NCI-H524 treated with DMSO at 0.1 percent for 48 hours (cell line): ENCODE data around the gene HNRNPC.
"Not testable (repeated sequence)": the region's sequence is repeated elsewhere in the genome, so short reads cannot be mapped to it uniquely, and the experiment has no call there.

Source experiments
- DNase-seq: peaks from one replicate; lab custom pipeline; 2025; lab: John Stamatoyannopoulos, UW

The HNRNPC gene

DNA sequence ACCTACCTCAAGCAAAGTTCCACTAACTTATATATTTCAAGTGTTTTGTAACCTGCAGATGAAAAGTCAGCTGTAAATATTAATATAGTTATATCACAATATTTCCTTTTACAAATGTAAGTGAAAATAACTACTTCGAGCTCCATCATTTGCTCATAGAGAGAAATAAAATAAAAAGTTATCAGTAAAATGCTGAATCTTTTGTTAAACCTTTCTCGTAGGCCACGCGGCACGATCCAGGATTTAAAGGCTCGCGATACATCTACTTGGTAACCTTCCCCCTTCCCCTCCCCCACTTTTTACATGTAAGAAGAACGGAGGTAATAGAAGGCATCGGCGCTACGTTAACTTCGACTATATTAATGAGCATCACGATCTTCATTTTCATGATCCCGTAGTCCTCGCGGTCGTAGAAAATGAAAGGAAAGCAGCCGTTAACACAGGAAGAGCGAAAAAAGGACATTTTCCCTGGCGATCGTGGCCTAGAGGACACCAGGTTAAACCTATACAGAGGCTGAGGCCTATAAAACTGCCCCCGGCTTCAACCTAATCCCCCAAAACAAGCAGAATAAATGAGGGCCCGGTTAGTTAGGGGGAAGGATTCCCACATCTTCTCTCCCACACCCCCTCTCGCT is 508 bp downstream of the HNRNPC start:
- DNase-seq = no peak

DNA sequence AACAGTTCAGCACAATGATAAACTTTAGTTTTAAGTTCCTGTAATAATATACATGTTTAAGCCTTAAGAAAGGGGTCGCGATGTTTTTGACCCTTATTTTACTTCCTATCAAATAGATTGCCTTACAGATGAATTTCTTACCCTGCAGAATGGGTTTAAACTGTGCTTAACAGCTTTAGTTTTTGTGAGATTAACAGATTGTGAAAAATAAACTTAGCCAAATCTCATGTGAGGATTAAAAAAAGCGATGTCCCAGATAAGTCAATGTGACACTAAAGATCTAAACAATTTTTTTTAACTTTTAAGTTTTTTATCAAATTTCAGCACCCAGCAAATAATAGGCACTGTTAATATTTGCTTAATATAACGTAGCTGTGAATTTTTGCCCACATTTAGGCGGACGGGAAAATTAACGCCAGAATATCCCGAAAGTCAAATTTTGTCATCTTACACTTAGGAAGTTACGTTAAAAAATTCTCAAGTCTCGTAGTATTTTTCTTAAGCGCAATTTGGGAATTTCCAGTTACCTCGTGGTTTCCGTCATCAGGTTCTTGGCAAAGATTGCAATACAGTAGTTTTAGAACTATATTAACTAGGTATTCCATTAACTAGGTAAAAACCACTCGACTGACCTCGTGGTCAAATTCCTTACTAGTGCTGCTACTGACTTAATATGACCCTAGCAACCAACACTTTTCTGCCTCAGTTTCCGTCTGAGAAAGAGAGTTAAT is 1.2 kb downstream of the HNRNPC start:
- DNase-seq = no peak

DNA sequence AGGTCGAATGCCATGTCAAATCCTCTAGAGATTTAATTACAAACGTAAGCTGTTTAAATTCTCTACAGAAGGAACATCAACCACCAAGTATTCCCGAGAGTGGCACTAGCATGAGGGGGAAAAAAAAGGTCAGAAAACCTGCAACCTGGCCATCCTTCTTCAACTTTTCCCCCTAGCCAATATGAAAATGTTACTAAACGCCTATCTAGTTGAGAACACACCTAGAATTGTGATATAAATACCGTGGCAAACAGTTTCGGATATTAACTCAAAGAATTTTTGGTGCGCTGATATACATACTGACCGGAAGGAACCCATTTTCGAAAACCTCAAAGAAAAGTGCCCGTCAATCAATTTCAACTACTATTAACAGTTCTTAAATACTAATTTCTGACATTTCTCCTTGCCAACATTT is 1.8 kb downstream of the HNRNPC start:
- peak; percentile 41 for DNase-seq

DNA sequence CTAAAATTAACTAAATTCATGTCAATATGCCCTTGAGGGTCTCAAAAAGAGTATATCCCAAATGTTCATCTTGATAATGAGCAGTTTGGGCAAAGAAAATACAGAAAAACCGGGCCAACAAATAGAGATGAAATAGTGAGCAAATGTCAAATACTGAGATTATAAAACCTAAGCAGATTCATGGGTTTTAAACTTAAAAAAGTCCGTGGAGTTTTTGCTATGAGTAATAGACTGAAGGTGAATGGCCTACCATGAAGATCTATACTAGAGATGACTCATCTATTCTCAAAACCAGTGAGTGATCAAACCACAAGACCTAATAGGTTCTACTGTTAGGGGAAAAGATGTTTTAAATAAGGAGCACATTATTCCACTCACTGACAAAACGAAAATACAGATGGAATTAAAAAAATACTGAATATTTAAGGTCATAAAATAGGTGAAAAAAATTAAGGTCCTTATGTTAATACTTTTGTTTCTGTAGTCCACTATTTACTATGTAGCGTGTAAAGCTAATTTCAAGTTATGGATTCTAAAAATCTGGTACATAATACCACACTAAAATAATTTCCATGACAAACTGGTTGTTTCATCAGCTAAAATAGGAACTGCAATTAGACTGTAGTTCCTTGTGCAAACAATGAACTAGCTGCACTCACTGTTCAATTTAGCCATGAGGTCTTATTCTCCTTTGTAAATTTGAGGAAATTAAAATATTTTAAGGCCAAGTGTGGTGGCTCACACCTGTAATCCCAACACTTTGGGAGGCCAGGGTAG is 5.0 kb downstream of the HNRNPC start:
- no peak for DNase-seq

DNA sequence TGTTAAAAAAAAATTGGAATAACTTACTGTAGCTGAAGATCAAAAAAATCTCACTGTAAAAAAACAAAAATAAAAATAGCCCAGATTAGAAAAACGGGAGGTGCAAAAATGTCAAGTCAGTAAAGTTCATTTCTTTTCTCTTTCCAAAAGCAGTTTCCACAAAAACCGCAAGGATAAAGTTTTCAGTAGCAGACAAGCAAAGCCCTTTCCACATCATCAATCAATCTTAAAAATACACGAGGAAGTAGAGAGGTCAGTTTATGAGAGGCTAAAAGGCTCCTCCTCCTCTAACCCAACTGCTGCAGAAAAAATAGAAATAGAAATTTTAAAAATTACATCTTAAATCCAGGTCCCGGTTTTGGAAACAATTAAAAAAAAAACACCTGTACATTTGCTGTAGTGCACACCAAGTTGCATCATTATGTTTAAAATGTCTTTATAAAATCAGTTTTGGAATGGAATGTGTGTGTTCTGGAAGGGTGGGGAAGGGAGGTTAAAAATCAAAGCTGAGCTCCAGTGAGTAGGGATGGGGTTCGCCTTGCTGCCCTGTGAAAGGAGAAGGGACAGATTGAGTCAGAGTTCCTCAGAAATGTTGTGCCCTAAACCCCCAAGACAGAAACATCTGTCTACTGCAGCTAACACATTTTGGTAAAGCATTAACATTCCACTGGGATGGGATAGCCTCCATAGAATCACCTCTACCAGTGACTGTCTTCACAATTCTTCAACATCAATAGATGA is 5.8 kb downstream of the HNRNPC start:
- no peak for DNase-seq

DNA sequence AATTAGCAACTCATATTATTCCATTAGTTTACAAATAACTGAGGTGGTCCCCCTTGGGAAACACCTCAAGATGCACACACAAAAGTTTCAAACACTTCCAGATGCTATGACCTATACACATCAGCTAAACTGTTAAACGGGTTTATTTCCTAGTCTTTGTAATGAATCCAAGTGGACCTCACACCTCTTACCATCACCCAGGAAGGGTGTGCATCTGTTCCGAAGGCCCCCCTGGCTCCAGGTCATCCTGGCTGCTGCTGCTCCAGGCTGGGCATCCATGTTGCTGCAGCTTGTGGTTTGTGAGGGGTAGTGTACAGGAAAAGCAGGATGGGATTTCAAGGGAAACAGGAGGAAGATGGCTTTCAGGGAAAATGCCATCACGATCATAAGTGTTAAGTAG is 6.8 kb downstream of the HNRNPC start:
- DNase-seq = no peak

DNA sequence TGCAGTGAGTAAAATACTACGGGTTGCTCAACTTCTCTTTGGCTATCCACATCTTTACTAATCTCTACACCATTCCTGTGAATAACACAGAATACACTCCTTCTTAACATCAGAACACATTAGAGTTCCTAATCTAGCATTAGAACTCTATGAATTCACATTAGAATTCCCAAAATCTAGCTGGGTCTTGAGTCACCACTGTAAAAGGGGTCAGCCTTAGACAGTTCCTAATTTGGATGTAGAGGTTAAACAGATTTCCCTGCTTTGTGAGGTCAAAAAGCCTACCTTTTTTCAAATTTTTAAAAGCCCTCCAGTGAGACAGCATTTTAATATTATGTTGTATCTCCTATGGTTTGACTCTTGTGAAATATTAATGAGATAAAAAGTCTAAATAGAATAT is 7.4 kb downstream of the HNRNPC start:
- no peak for DNase-seq

DNA sequence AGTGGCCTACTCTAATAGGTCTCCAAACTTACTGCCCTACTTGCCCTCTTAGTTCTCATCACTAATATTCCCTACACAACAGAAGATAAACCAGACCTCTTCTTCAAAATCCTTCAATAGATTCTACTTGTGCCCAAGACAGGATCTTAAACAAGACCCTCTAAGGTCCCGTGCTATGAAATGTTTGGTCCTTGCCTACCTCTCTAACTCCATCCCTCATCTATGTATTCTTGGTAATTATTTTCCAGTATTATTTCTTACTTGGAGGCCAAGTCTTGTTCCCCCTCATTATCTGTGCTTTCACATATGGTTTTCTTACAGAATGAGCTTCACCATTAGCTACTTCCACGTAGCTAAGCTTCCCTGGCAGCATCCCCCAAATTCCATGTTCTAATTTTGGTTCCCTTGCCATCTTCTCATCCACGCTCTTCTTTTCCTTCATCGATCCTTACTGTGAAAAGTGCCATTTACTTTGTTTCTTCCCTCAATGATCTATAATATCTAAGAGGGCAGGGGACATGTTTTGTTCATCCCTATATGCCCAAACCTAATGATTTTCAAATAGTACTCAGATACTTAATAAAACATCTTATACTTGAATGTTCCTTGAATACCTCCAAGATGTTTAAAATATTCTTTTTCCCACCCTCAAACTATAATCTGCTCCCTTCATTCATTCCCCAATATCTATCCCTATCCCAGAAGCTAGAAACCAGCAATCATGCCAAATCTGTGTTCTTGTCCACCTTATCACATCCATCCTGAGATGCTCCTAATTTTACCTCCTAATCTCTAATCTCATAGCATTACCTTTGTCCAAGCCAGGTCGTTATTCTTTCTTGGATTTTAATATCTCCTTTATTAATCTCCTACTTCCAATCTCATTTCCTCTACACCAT is 10.1 kb downstream of the HNRNPC start:
- DNase-seq = no peak

DNA sequence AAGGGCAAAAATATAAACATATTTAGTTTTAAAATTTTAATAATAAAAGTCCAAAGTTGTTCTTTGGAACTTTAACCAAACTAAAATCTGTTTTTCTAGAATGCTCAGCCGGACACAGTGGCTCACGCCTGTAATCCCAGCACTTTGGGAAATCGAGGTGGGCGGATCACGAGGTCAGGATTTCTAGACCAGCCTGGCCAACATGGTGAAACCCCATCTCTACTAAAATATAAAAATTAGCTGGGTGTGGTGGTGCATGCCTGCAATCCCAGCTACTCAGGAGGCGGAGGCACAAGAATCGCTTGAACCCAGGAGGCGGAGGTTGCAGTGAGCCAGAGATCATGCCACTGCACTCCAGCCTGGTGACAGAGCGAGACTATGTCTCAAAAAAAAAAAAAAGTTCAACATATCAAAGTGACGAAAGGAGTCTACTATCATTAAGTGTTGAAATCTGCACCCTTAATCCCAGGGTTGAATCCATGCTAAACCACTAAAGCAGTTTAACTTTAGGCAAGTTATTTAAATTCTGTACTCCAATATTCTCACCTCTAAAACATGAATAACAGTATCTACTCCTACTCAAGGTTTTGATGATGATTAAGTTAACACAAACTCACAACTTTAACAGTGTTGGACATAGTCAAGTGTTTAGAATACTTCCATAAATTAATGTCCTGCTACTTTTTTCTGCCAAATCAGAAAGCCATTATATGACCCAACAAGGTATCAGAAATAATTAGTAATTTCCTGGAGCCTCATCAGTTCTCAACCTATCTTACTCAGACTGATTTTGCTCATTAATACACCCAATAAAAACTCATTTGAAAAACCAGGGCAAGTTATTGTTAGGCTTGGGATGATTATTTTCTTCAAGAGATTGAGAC is 11.0 kb downstream of the HNRNPC start:
- DNase-seq = no peak

DNA sequence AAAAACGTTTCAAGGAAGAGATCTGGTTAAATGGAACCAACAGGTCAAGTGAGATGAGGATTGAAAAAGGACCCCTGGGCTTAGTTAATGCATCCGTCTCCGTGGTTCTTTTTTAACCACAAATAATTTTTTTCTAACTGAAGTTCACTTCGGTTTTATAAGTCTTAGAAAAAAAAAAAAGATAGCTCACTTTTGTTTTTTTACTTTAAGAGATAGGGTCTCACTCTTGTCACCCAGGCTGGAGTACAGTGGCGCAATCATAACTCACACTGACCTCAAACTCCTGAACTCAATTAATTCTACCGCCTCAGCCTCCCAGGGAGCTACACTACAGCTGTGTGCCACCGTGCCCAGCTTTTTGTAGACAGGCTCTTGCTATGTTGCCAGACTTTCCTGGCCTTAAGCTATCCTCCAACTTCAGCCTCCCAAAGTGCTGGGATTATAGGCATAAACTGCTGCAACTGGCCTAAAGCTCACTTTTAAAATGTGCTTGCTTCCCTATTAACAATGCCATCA is 11.8 kb downstream of the HNRNPC start:
- no peak for DNase-seq

DNA sequence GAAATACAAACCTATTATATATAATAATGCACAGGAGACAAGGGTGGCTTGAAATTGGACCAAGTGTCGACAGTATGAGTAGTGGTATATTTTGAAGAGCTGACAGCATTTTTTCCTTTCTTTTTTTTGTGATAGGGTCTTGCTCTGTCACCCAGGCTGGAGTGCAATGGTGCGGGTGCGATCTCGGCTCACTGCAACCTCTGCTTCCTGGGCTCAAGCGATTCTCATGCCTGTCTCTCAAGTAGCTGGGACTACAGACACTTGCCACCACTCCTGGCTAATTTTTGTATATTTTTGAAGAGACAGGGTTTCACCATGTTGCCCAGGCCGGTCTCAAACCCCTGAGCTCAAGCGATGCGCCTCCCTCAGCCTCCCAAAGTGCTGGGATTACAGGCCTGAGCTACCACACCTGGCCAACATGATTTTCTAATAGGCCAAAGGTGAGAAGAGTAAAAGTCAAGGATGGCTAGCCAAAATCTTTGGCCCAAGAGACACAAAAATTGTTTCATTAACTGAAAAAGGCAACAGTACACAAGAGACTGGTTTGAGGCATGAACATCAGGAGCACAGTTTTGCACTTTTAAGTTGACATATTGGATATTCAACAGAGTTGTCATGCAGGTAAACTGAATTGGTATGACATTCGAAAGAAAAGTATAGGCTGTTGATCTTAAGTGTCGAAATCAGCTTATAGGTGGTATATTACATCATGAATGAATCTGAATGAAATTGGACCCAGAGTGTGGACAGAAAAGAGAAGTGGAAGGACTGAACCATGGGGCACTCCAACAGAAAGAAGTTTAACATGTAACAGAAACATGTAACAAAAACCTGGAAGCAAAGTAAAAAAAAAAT is 12.5 kb downstream of the HNRNPC start:
- no peak for DNase-seq

DNA sequence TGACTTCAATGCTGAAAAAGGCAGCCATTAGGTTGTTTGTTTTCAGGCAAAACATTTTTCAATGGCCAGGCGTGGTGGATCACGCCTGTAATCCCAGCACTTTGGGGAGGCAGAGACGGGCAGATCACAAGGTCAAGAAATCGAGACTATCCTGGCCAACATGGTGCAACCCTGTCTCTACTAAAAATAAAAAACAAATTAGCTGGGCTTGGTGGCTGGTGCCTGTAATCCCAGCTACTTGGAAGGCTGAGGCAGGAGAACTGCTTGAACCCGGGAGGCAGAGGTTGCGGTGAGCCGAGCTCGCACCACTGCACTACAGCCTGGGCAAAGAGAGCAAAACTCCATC is 13.2 kb downstream of the HNRNPC start:
- not testable (repeated sequence) for DNase-seq

DNA sequence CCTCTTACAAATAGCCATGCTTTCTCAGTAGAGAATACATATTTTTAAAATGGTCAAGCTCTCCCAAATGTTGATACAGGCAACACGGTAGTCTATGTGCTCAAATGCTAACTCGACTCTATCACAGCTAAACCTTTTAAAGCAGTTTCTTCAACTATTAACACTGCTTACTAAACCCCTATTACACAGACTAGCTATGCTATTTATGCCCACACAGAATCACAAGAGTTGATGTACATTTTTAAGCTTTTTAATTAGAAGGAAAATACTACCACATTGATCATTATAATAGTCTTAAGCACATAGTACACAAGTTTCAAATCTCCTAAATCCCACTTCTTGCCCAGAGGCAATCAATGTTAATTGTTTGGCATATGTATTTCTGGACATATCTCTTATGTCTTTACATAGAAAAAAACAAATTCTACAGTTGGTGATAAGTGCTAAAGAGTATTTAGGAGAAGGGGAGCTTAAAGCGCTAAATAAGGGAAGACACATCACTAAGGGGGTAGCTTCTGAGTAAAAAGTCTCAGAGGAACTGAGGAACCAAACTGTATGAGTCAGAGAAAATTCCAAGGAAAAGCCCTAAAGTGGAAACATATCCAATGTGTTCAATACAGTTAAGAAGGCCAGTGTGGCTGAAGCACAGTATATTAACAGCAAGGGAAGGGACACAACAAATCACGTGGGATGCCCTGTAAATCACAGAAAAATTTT is 13.7 kb downstream of the HNRNPC start:
- DNase-seq = no peak

DNA sequence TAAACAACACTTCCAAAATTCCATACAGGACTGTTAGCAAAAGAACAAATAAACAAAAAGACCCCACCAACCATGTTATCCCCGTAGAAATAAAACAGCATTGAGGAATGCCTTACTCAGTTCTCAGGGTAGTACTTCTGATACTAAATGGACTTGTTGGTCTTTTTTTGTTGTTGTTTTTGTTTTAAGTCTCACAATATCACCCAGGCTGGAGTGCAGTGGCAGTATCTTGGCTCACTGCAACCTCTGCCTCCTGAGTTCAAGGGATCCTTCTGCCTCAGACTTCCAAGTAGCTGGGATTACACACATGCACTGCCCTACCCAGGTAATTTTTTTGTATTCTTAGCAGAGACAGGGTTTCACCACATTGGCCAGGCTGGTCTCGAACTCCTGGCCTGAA is 17.1 kb downstream of the HNRNPC start:
- DNase-seq = no peak

DNA sequence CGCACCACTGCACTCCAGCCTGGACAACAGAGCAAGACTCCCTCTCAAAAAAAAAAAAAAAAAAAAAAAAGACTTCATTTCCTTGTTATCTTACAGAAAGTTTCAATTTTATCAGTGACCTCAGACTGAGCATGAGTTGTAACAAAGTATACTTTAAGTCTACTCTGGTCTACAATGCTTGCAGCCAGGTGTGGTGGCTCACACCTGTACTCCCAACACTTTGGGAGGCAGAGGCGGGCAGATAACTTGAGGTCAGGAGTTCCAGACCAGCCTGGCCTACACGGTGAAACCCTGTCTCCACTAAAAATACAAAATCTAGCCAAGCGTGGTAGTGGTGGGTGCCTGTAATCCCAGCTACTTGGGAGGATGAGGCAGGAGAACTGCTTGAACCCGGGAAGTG is 18.0 kb downstream of the HNRNPC start:
- no peak for DNase-seq

DNA sequence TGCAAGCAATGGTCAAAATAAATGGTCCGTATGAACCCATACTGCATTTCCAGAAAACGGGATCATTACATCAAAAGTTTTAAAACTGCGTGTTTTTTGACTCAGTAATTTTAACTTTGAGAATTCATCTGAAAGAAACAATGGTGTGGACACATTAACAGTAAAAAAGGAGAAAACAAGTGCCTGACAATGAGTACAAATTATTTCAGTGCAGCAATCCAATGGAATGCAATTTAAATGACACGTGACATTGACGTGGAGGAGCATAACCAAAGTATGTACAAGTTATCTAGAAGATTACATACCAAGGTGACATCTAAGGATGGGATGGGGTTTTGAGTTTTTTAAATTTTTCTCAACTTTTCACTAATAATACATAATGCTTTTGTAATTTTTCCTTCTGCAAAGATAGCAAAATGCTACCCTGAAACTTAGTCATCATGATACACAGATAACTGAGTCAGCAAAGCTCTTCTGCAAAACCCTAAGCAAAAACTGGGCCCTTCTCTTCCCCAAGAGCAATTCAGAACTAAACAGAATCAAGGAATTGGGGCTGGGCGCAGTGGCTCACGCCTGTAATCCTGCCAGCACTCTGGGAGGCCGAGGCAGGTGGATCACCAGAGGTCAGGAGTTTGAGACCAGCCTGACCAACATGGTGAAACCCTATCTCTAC is 20.4 kb downstream of the HNRNPC start:
- no peak for DNase-seq

DNA sequence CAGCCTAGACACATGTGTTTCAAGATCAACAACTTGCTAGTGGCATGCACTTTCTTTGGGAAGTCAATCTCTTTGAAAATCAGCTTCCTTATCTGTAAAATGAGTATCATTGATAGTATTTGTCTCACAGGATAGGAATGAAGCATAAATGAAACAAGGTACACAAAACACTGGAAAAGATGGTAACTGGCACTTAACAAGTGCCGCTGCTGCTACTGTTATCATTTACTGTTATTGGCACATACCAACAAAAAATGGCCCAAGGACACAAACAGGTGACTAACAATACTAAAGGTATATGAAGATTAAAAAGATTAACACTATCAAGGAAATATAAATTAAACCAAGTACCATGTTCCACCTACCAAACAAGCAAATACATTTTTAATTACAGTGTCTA is 20.9 kb downstream of the HNRNPC start:
- DNase-seq = no peak

DNA sequence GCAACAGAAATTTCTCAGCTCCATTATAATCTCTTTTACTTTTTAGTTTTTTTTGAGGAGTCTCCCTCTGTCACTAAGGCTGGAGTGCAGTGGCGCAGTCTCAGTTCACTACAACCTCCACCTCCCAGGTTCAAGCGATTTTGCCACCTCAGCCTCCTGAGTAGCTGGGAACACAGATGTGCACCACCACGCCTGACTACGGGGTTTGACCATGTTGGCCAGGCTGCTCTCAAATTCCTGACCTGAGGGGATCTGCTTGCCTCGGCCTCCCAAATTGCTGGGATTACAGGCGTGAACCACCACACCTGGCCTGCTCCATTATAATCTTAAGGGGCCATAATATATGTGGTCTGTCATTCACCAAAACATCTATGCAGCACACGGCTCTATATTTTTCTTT is 23.4 kb downstream of the HNRNPC start:
- no peak for DNase-seq
